ENCODE measurements around the gene WFIKKN1.

- TF ChIP-seq CTCF (IDR thresholded peaks at IDR 0.05) (no peak), EZH2 (IDR thresholded peaks at IDR 0.05; ENCODE audit: borderline replicate concordance, insufficient read depth, low read depth, low read length, poor library complexity, severe bottlenecking) (no peak)
Observed at GRCh38 chr16:636206-637080, 5.7 kb downstream of the WFIKKN1 start, which contains the start of gene METTL26.

Data from B cell (primary cell).